Kidney (tissue), 14 donors: Measurements from ENCODE around the gene ZCCHC7. TPM values are rescaled to one million over a fixed set of nuclear protein-coding genes. Genes with fewer than 3 reads are reported as not detected.

Experiments used
- DNase-seq, 5 donors: peaks; one replicate each; pipeline ENCODE4 v3.0.0-alpha.2; 2013 to 2020
- FAIRE-seq: peaks from 2 replicates; lab custom pipeline; 2012; peaks lifted over from hg19 to GRCh38; lab: Jason Lieb, UNC
- H3K27ac ChIP-seq, 2 donors: one replicate each; pipeline ENCODE4 v1.7.0; 2013; ENCODE audit warnings: low read depth in 2 of 2, low read length in 2 of 2, inconsistent platforms in 1 of 2
- H3K27me3 ChIP-seq: one replicate; pipeline ENCODE4 v1.7.1; 2013; ENCODE audit warnings: low read length, inconsistent platforms; ENCODE audit not compliant: control insufficient read depth, insufficient read depth
- H3K36me3 ChIP-seq, 3 donors: one replicate each; pipeline versions ENCODE4 v1.7.0 to v1.7.1; 2013; ENCODE audit warnings: low read length in 3 of 3, control low read depth in 1 of 3, inconsistent platforms in 1 of 3; ENCODE audit not compliant: insufficient read depth in 3 of 3, control insufficient read depth in 2 of 3
- H3K4me1 ChIP-seq, 3 donors: one replicate each; pipeline versions ENCODE4 v1.7.0 to v1.7.1; 2013; ENCODE audit warnings: low read length in 3 of 3, inconsistent platforms in 1 of 3, low read depth in 1 of 3; ENCODE audit not compliant: control insufficient read depth in 2 of 3, insufficient read depth in 2 of 3
- H3K4me3 ChIP-seq, 3 donors: one replicate each; pipeline versions ENCODE4 v1.7.0 to v1.8.1; 2013; ENCODE audit warnings: low read length in 3 of 3, control low read depth in 1 of 3, inconsistent platforms in 1 of 3
- H3K9ac ChIP-seq, 3 donors: one replicate each; pipeline versions ENCODE4 v1.7.0 to v1.7.1; 2013; ENCODE audit warnings: low read length in 3 of 3, control low read depth in 1 of 3, inconsistent platforms in 1 of 3
- H3K9me3 ChIP-seq, 3 donors: one replicate each; pipeline versions ENCODE4 v1.7.0 to v1.7.1; 2013; ENCODE audit warnings: low read length in 3 of 3, control low read depth in 1 of 3, inconsistent platforms in 1 of 3; ENCODE audit not compliant: control insufficient read depth in 2 of 3, insufficient read depth in 1 of 3
- CTCF ChIP-seq: IDR thresholded peaks from 3 replicates; pipeline ENCODE4 v1.5.1; 2012; ENCODE audit warnings: mild to moderate bottlenecking, moderate library complexity, borderline replicate concordance; ENCODE audit not compliant: insufficient read depth; ENCODE audit errors: extremely low read depth
- intact Hi-C: fragments of 100-400 bp; cut with DNase I; formaldehyde crosslinking; loops from one replicate; pipeline ENCODE4 v1.11.1; 2022
- polyA plus RNA-seq: library from polyadenylated mRNA; stranded (reverse); fragments of 350-450 nt; fragmentation: Illumina TruSeq; extraction: RNeasy Lipid Tissue Mini Kit (QIAGEN cat#74804); gene quantifications from one replicate; pipeline ENCODE4 v1.2.3, GENCODE V29; 2014; ENCODE audit warnings: low read depth, low replicate concordance; ENCODE audit not compliant: insufficient read depth
- total RNA-seq: library from RNA; stranded (reverse); fragmentation: NEBNext Ultra II Directional; extraction: Animal tissue kit (Norgen Biotek cat#: 25700); gene quantifications from one replicate; pipeline ENCODE4 v1.2.1, GENCODE V29; 2021
- donor health status: control.
- donor health status: control.
- donor health status: control.
- donor health status: control.
- donor health status: control.
- donor health status: DM: yes; HTN: yes; CAD: no.
- donor health status: Normal renal cell carcinoma (clear cell type).

The ZCCHC7 gene
- total and polyA plus RNA-seq, 2 donors from 2014 or later: 7.2 to 22.3 TPM

- Histone ChIP-seq H3K27ac (no peak overlapping the region), H3K9me3 (no peaks in the 10 kb centered on the region), H3K4me3 (no peak overlapping the region), H3K4me1 (no peaks in the 10 kb centered on the region), H3K27me3 (no peaks in the 10 kb centered on the region), H3K9ac (no peak overlapping the region), H3K36me3 (no peaks in the 10 kb centered on the region)
- intact Hi-C loops: no loop called here
- no peak for FAIRE-seq
- no peak for DNase-seq
- no peak for TF ChIP-seq CTCF
These were observed 25.6 kb upstream of the ZCCHC7 start for GRCh38 chr9:37094751-37095150.

GRCh38 chr9:37096628-37097027, 23.7 kb upstream of the ZCCHC7 start:
- Histone ChIP-seq H3K27me3 (no peaks in the 10 kb centered on the region), H3K9me3 (no peaks in the 10 kb centered on the region), H3K4me1 (no peaks in the 10 kb centered on the region), H3K27ac (no peak overlapping the region), H3K9ac (no peak overlapping the region), H3K36me3 (no peaks in the 10 kb centered on the region), H3K4me3 (no peak overlapping the region)
- DNase-seq (no peak), FAIRE-seq (no peak)
- intact Hi-C loops: no loop called here
- no peak for TF ChIP-seq CTCF

- no peak for FAIRE-seq
- DNase-seq: no peak
- no peak for TF ChIP-seq CTCF
These were observed 23.1 kb upstream of the ZCCHC7 start for GRCh38 chr9:37097294-37097693.

GRCh38 chr9:37100327-37100726, 20.0 kb upstream of the ZCCHC7 start:
- TF ChIP-seq CTCF: no peak
- FAIRE-seq (no peak), DNase-seq (no peak)
- Histone ChIP-seq H3K27me3 (no peaks in the 10 kb centered on the region), H3K9me3 (no peaks in the 10 kb centered on the region), H3K9ac (no peak overlapping the region), H3K4me1 (no peaks in the 10 kb centered on the region), H3K36me3 (no peaks in the 10 kb centered on the region), H3K4me3 (no peak overlapping the region), H3K27ac (no peak overlapping the region)
- intact Hi-C loops: no loop called here

More at GRCh38 chr9:37097294-37097693, 23.1 kb upstream of the ZCCHC7 start:
- H3K9me3 ChIP-seq: no peaks in the 10 kb centered on the region
- no peaks in the 10 kb centered on the region for H3K36me3 ChIP-seq
- H3K27ac ChIP-seq: no peak overlapping the region
- no peaks in the 10 kb centered on the region for H3K4me1 ChIP-seq
- no peaks in the 10 kb centered on the region for H3K27me3 ChIP-seq
- no peak overlapping the region for H3K4me3 ChIP-seq
- intact Hi-C loops: no loop called here
- no peak overlapping the region for H3K9ac ChIP-seq
